A549 (cell line): ENCODE measurements around the gene SH2B2. TPM values are rescaled to one million over a fixed set of nuclear protein-coding genes. Genes with fewer than 3 reads are reported as not detected.

Experiments
- ATAC-seq, 2 experiments: fragments of 200-7000 bp in 1 of 2; fragments of >200 bp in 1 of 2; cut with Nextera tagmentation in 1 of 2; cut with Tn5 transposase in 1 of 2; 3 replicates each; pipeline versions ENCODE4 v1.8.0 to v1.9.1; 2018 to 2020; ENCODE audit warnings: mild to moderate bottlenecking in 1 of 2, moderate library complexity in 1 of 2
- CTCF ChIA-PET: fragments of 300-600 bp; sonication (Branson Sonifier 250); formaldehyde crosslinking; extraction: SDS; loops from one replicate; lab custom pipeline; 2021; ENCODE audit warnings: antibody characterized with exemption, inconsistent platforms; lab: Yijun Ruan, JAX
- POLR2A ChIA-PET: fragments of 350-600 bp; formaldehyde crosslinking; extraction: SDS; loops from one replicate; lab custom pipeline; 2021; ENCODE audit warnings: antibody characterized with exemption, inconsistent platforms; lab: Yijun Ruan, JAX
- DNase-seq, 2 experiments: peaks; one replicate each; pipeline versions ENCODE4 v3.0.0 to v3.0.0-alpha.2; 2011 to 2016; ENCODE audit warnings: low read depth in 1 of 2, low spot score in 1 of 2
- FAIRE-seq: peaks from 2 replicates; lab custom pipeline; 2011; peaks lifted over from hg19 to GRCh38; lab: Jason Lieb, UNC
- H3K27ac ChIP-seq, 2 experiments: fragments of >200 bp; sonication (Bioruptor Twin); formaldehyde crosslinking; 3 replicates each; pipeline ENCODE4 v1.5.1; 2016 to 2017
- H3K4me1 ChIP-seq: fragments of >200 bp; sonication (Bioruptor Twin); formaldehyde crosslinking; 3 replicates; pipeline ENCODE4 v1.6.1; 2016
- H3K4me2 ChIP-seq: fragments of >200 bp; sonication (Bioruptor Twin); formaldehyde crosslinking; 3 replicates; pipeline ENCODE4 v1.6.1; 2016
- H3K4me3 ChIP-seq: fragments of >200 bp; sonication (Bioruptor Twin); formaldehyde crosslinking; 3 replicates; pipeline ENCODE4 v1.5.1; 2016
- H3K9me3 ChIP-seq: fragments of >200 bp; sonication (Bioruptor Twin); formaldehyde crosslinking; 3 replicates; pipeline ENCODE4 v1.6.1; 2016
- CBX2 ChIP-seq: fragments of 200-600 bp; sonication (generic); IDR thresholded peaks from 2 replicates; pipeline ENCODE4 v1.6.1; 2016; ENCODE audit warnings: low read depth, mild to moderate bottlenecking, borderline replicate concordance
- CHD2 ChIP-seq: fragments of 150-350 bp; IDR thresholded peaks from 2 replicates; pipeline ENCODE4 v1.6.1; 2014; ENCODE audit warnings: low read length; ENCODE audit not compliant: partially characterized antibody
- EHF ChIP-seq: fragments of 250-450 bp; sonication (Bioruptor Pico); IDR thresholded peaks from 2 replicates; pipeline ENCODE4 v1.5.0; 2020; ENCODE audit warnings: mild to moderate bottlenecking
- EP300 ChIP-seq, 2 experiments: fragments of >200 bp; sonication (Bioruptor Twin); formaldehyde crosslinking; IDR thresholded peaks; 2 replicates in 1 of 2; 3 replicates in 1 of 2; pipeline ENCODE4 v1.6.1; 2016 to 2017
- FOXS1 ChIP-seq: fragments of 250-450 bp; sonication (Bioruptor Pico); IDR thresholded peaks from 2 replicates; pipeline ENCODE4 v1.5.0; 2020; ENCODE audit warnings: mild to moderate bottlenecking, moderate library complexity
- JUN ChIP-seq, 2 experiments: fragments of >200 bp; sonication (Bioruptor Twin); formaldehyde crosslinking; IDR thresholded peaks; 2 replicates in 1 of 2; 3 replicates in 1 of 2; pipeline ENCODE4 v1.6.1; 2016 to 2017
- JUNB ChIP-seq: fragments of >200 bp; sonication (Bioruptor Twin); formaldehyde crosslinking; IDR thresholded peaks from 2 replicates; pipeline ENCODE4 v1.6.1; 2016
- KDM1A ChIP-seq: fragments of 200-600 bp; sonication (generic); IDR thresholded peaks from 2 replicates; pipeline ENCODE4 v1.6.1; 2016; ENCODE audit warnings: low read depth, mild to moderate bottlenecking
- NPAS2 ChIP-seq: fragments of 250-450 bp; sonication (Bioruptor Pico); IDR thresholded peaks from 2 replicates; pipeline ENCODE4 v1.8.0; 2022; ENCODE audit warnings: mild to moderate bottlenecking, moderate library complexity, borderline replicate concordance
- PHF8 ChIP-seq: fragments of 200-600 bp; sonication (generic); IDR thresholded peaks from 2 replicates; pipeline ENCODE4 v1.6.1; 2016; ENCODE audit warnings: low read depth, mild to moderate bottlenecking, antibody characterized with exemption, moderate library complexity, borderline replicate concordance
- POLR2AphosphoS2 ChIP-seq: conservative IDR thresholded peaks from 2 replicates; pipeline ENCODE4 v1.6.1; 2012; ENCODE audit warnings: low read length, improper control_type of control experiment, inconsistent platforms
- RAD21 ChIP-seq, 2 experiments: fragments of >200 bp in 1 of 2; sonication (Bioruptor Twin) in 1 of 2; formaldehyde crosslinking in 1 of 2; IDR thresholded peaks in 1 of 2; conservative IDR thresholded peaks in 1 of 2; 2 replicates in 1 of 2; 3 replicates in 1 of 2; pipeline ENCODE4 v1.6.1; 2012 to 2018; ENCODE audit warnings: inconsistent platforms in 1 of 2
- RARB ChIP-seq: fragments of 250-450 bp; sonication (Bioruptor Pico); IDR thresholded peaks from 2 replicates; pipeline ENCODE4 v1.8.0; 2021; ENCODE audit warnings: mild to moderate bottlenecking, moderate library complexity
- RNF2 ChIP-seq: fragments of 200-600 bp; sonication (generic); IDR thresholded peaks from 2 replicates; pipeline ENCODE4 v1.6.1; 2016; ENCODE audit warnings: low read depth, mild to moderate bottlenecking, antibody characterized with exemption, moderate library complexity, borderline replicate concordance
- SMC3 ChIP-seq: fragments of >200 bp; sonication (Bioruptor Twin); formaldehyde crosslinking; IDR thresholded peaks from 3 replicates; pipeline ENCODE4 v1.6.1; 2018; ENCODE audit warnings: inconsistent platforms
- SREBF2 ChIP-seq: fragments of 450-650 bp; IDR thresholded peaks from 2 replicates; pipeline ENCODE4 v1.6.1; 2014; ENCODE audit warnings: mild to moderate bottlenecking, moderate library complexity
- TFCP2L1 ChIP-seq: fragments of 250-450 bp; sonication (Bioruptor Pico); IDR thresholded peaks from 2 replicates; pipeline ENCODE4 v1.5.0; 2021; ENCODE audit warnings: mild to moderate bottlenecking
- TP53 ChIP-seq: fragments of 250-450 bp; sonication (Bioruptor Pico); IDR thresholded peaks from 2 replicates; pipeline ENCODE4 v1.5.0; 2021; ENCODE audit warnings: mild to moderate bottlenecking, moderate library complexity
- ZSCAN20 ChIP-seq: fragments of 250-450 bp; sonication (Bioruptor Pico); IDR thresholded peaks from 2 replicates; pipeline ENCODE4 v1.8.0; 2022; ENCODE audit warnings: mild to moderate bottlenecking, moderate library complexity
- WGBS: methylation state at CpG from one replicate; pipeline ENCODE4 v1.1.6; 2017; ENCODE audit errors: missing lambda C conversion rate; 5-methylcytosine and 5-hydroxymethylcytosine counted together
- polyA plus RNA-seq, 4 experiments: library from polyadenylated mRNA; depleted of rRNA in 3 of 4; stranded (reverse); fragments of >200 nt; fragmentation: RNase III in 1 of 4; extraction: RNeasy Plus Mini Kit Qiagen cat#74134 plus additional on column Dnase treatment in 1 of 4; gene quantifications; 2 replicates in 3 of 4; 3 replicates in 1 of 4; pipeline ENCODE4 v1.2.3, GENCODE V29; 2011 to 2017
- TF ChIP-seq, protein P1 (sequence below): fragments of 450-650 bp; IDR thresholded peaks from 2 replicates; pipeline ENCODE4 v1.6.1; 2014; ENCODE audit warnings: antibody characterized with exemption
- TF ChIP-seq, protein P2 (sequence below): fragments of 250-450 bp; sonication (Bioruptor Pico); IDR thresholded peaks from 2 replicates; pipeline ENCODE4 v1.5.0; 2021; ENCODE audit warnings: mild to moderate bottlenecking, moderate library complexity, borderline replicate concordance
- TF ChIP-seq, protein P3 (sequence below): fragments of 150-350 bp; IDR thresholded peaks from 2 replicates; pipeline ENCODE4 v1.6.1; 2014; ENCODE audit warnings: low read depth, mild to moderate bottlenecking, low read length

The SH2B2 gene
- polyA plus RNA-seq, 2 of the 4 experiments (the other 2 are of a cell fraction): 1.1 to 2.3 TPM

DNA sequence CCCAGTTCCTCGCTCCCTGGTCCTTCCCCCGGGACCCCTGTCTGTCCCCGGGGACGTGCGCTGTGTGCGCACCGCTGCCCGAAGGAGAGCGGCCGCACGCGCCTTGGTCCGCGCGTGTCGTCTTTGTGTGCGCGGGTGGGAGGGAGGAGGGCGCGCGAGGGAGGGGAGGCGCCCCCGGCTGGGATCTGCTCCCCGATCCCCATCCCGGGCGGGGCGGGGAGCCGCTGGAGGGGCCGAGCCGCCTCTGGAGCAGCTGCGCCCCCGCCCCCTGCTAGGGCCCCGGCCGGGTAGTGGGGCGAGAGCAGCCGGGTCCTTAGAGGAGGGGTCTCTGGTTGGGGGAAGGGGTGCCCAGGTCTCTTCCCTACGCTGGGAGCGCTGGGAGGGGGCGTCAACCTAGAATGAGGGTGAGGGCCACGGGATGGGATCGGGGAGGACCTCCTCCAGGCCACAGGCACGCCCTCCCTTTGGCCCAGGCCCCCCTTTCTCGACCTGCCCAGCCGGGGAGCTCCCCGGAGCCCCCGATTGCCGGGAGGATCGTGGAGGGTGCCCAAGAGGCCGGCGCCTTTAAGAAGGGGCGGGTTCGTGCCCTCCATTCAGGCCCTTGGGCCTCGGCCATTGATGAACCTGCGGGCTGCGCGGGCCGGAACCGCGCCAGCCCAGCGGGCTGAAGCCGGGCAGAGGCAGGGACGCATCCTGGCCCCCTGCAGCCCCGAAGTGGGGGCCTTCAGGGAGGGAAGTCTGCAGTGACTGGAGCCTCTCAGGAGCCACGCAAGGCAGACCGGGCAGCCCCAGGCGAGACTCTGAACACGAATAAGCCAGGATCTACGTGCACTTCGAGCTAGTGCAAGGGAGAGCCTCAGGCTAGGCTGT lies 678 bp downstream of the SH2B2 start:
- CTCF ChIA-PET: interaction anchor here (0.8 to 4.2 kb wide), 6 partner anchors 8 to 745 kb away, joined by 3 to 22 read pairs (median 8); no protein-coding TSS in a partner anchor
- WGBS: 5% methylated on average over 7 of the region's 69 CpGs
- FAIRE-seq: no peak

DNA sequence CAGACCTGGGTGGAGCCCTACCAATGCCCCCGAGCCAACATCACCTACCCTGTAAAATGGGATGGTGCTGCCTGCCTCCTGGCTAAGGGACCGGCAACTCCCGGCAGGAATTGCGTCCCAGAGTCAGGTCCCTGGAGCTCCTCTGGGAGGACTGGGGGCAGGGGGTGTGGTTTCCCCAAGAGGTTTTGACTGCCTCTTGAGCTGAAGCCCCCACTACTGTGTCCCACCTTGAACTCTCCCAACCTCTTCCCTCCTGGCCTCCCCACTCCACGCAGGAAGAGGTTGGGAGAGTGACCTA lies 1.3 kb downstream of the SH2B2 start:
- H3K9me3 ChIP-seq: no peaks in the 10 kb centered on the region
- no peak for TF ChIP-seq EHF
- no peak for TF ChIP-seq CBX2
- TF ChIP-seq, protein P1, sequence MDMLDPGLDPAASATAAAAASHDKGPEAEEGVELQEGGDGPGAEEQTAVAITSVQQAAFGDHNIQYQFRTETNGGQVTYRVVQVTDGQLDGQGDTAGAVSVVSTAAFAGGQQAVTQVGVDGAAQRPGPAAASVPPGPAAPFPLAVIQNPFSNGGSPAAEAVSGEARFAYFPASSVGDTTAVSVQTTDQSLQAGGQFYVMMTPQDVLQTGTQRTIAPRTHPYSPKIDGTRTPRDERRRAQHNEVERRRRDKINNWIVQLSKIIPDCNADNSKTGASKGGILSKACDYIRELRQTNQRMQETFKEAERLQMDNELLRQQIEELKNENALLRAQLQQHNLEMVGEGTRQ: no peak
- TF ChIP-seq, protein P2, sequence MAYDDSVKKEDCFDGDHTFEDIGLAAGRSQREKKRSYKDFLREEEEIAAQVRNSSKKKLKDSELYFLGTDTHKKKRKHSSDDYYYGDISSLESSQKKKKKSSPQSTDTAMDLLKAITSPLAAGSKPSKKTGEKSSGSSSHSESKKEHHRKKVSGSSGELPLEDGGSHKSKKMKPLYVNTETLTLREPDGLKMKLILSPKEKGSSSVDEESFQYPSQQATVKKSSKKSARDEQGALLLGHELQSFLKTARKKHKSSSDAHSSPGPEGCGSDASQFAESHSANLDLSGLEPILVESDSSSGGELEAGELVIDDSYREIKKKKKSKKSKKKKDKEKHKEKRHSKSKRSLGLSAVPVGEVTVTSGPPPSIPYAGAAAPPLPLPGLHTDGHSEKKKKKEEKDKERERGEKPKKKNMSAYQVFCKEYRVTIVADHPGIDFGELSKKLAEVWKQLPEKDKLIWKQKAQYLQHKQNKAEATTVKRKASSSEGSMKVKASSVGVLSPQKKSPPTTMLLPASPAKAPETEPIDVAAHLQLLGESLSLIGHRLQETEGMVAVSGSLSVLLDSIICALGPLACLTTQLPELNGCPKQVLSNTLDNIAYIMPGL (CRISPR knock-in tag): no peak
- TF ChIP-seq TP53 (CRISPR knock-in tag): no peak
- TF ChIP-seq POLR2AphosphoS2: no peak
- no peak for TF ChIP-seq SMC3
- TF ChIP-seq TFCP2L1 (CRISPR knock-in tag): no peak
- TF ChIP-seq JUNB: no peak
- no peak for TF ChIP-seq FOXS1 (CRISPR knock-in tag)
- no peak for TF ChIP-seq NPAS2 (CRISPR knock-in tag)
- TF ChIP-seq, protein P3, sequence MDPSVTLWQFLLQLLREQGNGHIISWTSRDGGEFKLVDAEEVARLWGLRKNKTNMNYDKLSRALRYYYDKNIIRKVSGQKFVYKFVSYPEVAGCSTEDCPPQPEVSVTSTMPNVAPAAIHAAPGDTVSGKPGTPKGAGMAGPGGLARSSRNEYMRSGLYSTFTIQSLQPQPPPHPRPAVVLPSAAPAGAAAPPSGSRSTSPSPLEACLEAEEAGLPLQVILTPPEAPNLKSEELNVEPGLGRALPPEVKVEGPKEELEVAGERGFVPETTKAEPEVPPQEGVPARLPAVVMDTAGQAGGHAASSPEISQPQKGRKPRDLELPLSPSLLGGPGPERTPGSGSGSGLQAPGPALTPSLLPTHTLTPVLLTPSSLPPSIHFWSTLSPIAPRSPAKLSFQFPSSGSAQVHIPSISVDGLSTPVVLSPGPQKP: no peak
- TF ChIP-seq RAD21 (conservative IDR thresholded peaks at IDR 0.05 in 1 of 2, IDR thresholded peaks at IDR 0.05 in 1 of 2): no peak
- TF ChIP-seq SREBF2: no peak
- TF ChIP-seq KDM1A: no peak
- no peak for TF ChIP-seq RNF2
- no peak for TF ChIP-seq RARB (CRISPR knock-in tag)
- TF ChIP-seq, all 56 proteins: peak for 0
- FAIRE-seq: no peak
- 36% methylated on average over 5 of the region's 5 CpGs for WGBS
- no peak for DNase-seq
- Histone ChIP-seq H3K4me2 (peak overlapping the region; percentile 97), H3K4me3 (peak overlapping the region; percentile 76), H3K27ac (peak overlapping the region; percentile 67 to 93), H3K4me1 (peaks cover 18% of the 10 kb centered on the region)
- CTCF ChIA-PET: interaction anchor here (0.6 to 4.2 kb wide), 6 partner anchors 9 to 745 kb away, joined by 3 to 22 read pairs (median 6); no protein-coding TSS in a partner anchor
- ATAC-seq: no peak
- POLR2A ChIA-PET: no interaction called here

More for the DNA sequence above, 678 bp downstream of the SH2B2 start:
- POLR2A ChIA-PET: interaction anchor here (0.8 kb wide), 1 partner anchor 14 kb away, joined by 3 read pairs; no protein-coding TSS in a partner anchor
- Histone ChIP-seq H3K27ac (peak overlapping the region; percentile 67 to 93), H3K4me2 (peak overlapping the region; percentile 97), H3K9me3 (no peaks in the 10 kb centered on the region), H3K4me3 (peak overlapping the region; percentile 76), H3K4me1 (peaks cover 18% of the 10 kb centered on the region)
- ATAC-seq: peak; percentile 55 to 80
- TF ChIP-seq JUN (IDR thresholded peaks at IDR 0.05): no peak
- TF ChIP-seq CHD2: no peak
- no peak for TF ChIP-seq PHF8
- no peak for TF ChIP-seq ZSCAN20 (CRISPR knock-in tag)
- TF ChIP-seq EP300 (IDR thresholded peaks at IDR 0.05): no peak
- peak in 1 of 2 experiments; percentile 31 for DNase-seq
